NB4 (cell line): ENCODE data around the gene GNPTAB.
A peak's percentile ranks its signal among the peaks of the same experiment; 100 is the strongest.
"Not testable (repeated sequence)": the region's sequence is repeated elsewhere in the genome, so short reads cannot be mapped to it uniquely, and the experiment has no call there.

Source experiments
- DNase-seq: peaks from one replicate; pipeline ENCODE4 v3.0.0; 2010; ENCODE audit warnings: low read depth
- H3K4me3 ChIP-seq: one replicate; pipeline ENCODE4 v1.5.1; 2011; ENCODE audit warnings: mild to moderate bottlenecking, low read depth, low read length, moderate library complexity
- MYC ChIP-seq: IDR thresholded peaks from 2 replicates; pipeline ENCODE4 v1.6.1; 2011; ENCODE audit warnings: low read depth, low read length
- POLR2A ChIP-seq: IDR thresholded peaks from 2 replicates; pipeline ENCODE4 v1.6.1; 2011; ENCODE audit warnings: mild to moderate bottlenecking; ENCODE audit not compliant: insufficient read length; ENCODE audit errors: extremely low read depth
- TF ChIP-seq, protein P1 (sequence below): IDR thresholded peaks from one replicate; pipeline ENCODE4 v1.5.1; 2012; ENCODE audit warnings: low read depth, low read length
- TF ChIP-seq, protein P2 (sequence below): IDR thresholded peaks from 2 replicates; pipeline ENCODE4 v1.6.1; 2011; ENCODE audit warnings: low read depth, low read length

Gene GNPTAB

DNA sequence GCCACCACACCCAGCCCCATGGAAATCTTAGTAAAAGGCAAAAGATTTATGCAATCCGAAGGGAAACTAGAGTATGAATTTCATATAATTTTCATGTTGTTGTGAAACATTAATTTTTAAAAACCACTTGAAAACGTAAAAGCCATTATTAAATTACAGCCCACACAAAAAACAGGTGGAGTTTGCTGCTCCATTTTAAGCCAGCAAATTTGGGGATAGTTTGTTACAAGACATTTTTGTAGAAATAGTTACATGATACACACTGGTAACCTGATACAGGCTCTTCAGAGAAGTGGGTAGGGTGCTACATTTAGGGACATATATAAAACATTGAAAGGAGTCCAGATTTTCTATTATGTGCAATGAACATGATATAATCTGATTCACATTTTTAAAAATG is 17.6 kb downstream of the GNPTAB start:
- DNase-seq = no peak
- TF ChIP-seq, protein P1, sequence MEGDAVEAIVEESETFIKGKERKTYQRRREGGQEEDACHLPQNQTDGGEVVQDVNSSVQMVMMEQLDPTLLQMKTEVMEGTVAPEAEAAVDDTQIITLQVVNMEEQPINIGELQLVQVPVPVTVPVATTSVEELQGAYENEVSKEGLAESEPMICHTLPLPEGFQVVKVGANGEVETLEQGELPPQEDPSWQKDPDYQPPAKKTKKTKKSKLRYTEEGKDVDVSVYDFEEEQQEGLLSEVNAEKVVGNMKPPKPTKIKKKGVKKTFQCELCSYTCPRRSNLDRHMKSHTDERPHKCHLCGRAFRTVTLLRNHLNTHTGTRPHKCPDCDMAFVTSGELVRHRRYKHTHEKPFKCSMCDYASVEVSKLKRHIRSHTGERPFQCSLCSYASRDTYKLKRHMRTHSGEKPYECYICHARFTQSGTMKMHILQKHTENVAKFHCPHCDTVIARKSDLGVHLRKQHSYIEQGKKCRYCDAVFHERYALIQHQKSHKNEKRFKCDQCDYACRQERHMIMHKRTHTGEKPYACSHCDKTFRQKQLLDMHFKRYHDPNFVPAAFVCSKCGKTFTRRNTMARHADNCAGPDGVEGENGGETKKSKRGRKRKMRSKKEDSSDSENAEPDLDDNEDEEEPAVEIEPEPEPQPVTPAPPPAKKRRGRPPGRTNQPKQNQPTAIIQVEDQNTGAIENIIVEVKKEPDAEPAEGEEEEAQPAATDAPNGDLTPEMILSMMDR = no peak
- no peak for TF ChIP-seq POLR2A
- TF ChIP-seq, protein P2, sequence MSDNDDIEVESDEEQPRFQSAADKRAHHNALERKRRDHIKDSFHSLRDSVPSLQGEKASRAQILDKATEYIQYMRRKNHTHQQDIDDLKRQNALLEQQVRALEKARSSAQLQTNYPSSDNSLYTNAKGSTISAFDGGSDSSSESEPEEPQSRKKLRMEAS = no peak
- no peak for TF ChIP-seq MYC
- H3K4me3 ChIP-seq = no peak overlapping the region

DNA sequence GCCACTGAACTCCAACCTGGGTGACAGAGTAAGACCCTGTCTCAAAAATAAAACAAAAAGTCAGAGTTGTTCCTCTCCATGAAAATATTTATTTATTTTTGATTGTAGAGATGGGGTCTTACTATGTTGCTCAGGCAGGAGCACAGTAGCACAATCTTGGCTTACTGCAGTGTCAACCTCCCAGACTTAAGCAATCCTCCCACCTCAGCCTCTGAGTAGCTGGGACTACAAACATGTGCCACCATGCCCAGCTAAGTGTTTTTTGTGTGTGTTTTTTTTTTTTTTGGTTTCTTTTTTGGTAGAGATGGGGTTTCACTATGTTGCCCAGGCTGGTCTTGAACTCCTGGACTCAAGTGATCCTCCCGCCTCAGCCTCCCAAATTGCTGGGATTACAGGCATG is 18.0 kb downstream of the GNPTAB start:
- not testable (repeated sequence) for DNase-seq

DNA sequence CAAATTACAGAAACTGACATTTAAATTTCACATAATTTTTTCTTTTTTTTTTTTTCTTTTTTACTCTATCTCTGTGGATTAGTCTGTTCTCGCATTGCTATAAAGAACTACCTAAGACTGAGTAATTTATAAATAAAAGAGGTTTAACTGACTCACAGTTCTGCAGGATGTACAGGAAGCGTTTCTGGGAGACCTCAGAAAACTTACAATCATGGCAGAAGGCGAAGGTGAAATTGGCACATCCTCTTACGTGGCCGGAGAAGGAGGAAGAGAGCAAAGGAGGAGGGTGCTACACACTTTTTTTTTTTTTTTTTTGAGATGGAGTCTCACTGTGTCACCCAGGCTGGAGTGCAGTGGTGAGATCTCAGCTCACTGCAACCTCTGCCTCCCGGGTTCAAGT is 19.4 kb downstream of the GNPTAB start:
- H3K4me3 ChIP-seq = not testable (repeated sequence)
- peak; percentile 19 for DNase-seq

More for the DNA sequence above, 18.0 kb downstream of the GNPTAB start:
- H3K4me3 ChIP-seq = not testable (repeated sequence)

DNA sequence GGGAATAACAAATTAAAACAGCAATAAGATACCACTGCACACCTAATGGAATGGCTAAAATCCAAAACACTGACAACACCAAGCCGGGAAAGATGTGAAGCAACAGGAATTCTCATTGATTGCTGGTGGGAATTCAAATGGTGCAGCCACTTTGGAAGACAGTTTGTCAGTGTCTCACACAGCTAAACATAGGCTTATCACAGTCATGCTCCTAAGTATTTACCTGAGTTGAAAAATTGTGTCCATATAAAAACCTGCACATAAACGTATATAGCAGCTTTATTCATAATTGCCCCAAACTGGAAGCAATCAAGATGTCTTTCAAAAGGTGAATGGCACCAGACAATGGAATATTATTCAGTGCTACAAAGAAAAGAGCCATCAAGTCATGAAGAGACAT is 21.6 kb downstream of the GNPTAB start:
- DNase-seq = no peak
- no peak overlapping the region for H3K4me3 ChIP-seq
- TF ChIP-seq POLR2A (no peak), MYC (no peak)
- TF ChIP-seq, protein P1 = no peak
- TF ChIP-seq, protein P2 = no peak

DNA sequence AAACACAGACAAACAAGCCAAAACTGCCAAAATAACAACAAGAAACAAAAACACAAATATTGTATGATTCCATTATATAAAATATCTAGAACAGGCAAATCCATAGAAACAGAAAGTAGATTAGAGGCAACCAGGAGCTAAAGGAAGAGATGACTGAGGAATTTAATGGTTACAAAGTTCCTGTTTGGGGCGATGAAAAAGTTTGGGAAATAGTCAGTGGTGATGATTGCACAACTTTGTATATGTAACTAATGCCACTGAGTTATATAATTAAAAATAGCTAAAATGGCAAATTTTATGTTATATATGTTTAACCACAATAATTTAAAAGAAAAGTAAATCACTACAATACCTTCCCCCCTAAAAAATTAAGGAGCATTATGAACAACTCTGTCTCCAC is 24.5 kb downstream of the GNPTAB start:
- DNase-seq = peak; percentile 37
- TF ChIP-seq, protein P2 = no peak
- TF ChIP-seq MYC (no peak), POLR2A (no peak)
- TF ChIP-seq, protein P1 = no peak

DNA sequence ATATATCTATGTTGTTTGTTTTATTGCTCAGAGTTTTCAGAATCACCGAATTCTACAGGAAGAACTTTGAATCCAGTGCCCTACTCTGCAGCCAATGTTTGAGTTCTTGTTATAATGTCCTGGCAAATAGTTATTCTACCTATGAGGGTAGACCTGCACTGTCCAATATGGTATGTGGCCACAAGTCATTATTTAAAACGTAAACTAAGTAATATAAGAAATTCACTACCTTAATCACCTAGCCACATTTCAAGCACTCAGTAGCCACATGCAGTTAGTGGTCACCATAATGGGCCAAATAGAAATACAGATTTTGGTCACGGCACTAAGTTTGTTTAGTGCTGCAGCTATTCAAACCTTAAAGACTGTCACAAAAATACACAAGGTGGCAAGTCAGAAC is 26.4 kb downstream of the GNPTAB start:
- TF ChIP-seq MYC = no peak
- TF ChIP-seq, protein P2 = no peak
- no peak for TF ChIP-seq POLR2A
- TF ChIP-seq, protein P1 = no peak
- DNase-seq = no peak
- H3K4me3 ChIP-seq = no peak overlapping the region

More for the DNA sequence above, 24.5 kb downstream of the GNPTAB start:
- no peak overlapping the region for H3K4me3 ChIP-seq

DNA sequence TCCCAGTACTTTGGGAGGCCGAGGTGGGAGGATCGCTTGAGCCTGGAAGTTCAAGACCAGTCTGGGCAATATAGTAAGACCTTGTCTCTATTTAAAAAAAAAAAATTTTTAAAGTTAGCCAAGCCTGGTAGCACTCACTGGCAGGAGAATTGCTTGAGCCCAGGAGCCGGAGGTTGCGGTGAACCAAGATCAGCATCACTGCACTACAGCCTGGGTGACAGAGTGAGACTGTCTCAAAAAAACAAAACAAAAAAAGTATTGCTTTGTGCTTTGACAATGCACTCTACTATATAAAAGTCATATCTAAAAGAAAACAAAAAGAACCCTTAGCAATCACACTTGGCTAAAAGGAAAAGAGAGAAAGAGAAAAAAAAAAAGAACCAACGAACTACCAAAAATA is 26.8 kb downstream of the GNPTAB start:
- no peak overlapping the region for H3K4me3 ChIP-seq
- TF ChIP-seq, protein P1 = no peak
- no peak for TF ChIP-seq POLR2A
- TF ChIP-seq MYC = no peak
- TF ChIP-seq, protein P2 = no peak
- DNase-seq = no peak
